Ovary (tissue), 9 donors: ENCODE data around the gene KREMEN1. TPM values are rescaled to one million over a fixed set of nuclear protein-coding genes. Genes with fewer than 3 reads are reported as not detected.

Source experiments
- DNase-seq, 5 donors: peaks; one replicate each; pipeline ENCODE4 v3.0.0-alpha.2; 2019 to 2020
- H3K27ac ChIP-seq, 2 donors: fragments of 200-600 bp; one replicate each; pipeline versions ENCODE4 v1.5.1 to v1.8.0; 2019 to 2022
- H3K27me3 ChIP-seq: fragments of 200-600 bp; one replicate; pipeline ENCODE4 v1.8.0; 2022
- H3K36me3 ChIP-seq: fragments of 200-600 bp; sonication (generic); one replicate; pipeline ENCODE4 v1.5.1; 2019
- H3K4me1 ChIP-seq: one replicate; pipeline ENCODE4 v1.8.1; 2013; ENCODE audit warnings: mild to moderate bottlenecking, moderate library complexity; ENCODE audit not compliant: insufficient read depth
- H3K4me3 ChIP-seq: fragments of 200-600 bp; sonication (generic); one replicate; pipeline ENCODE4 v1.5.1; 2017
- H3K9me3 ChIP-seq, 2 donors: fragments of 200-600 bp in 1 of 2; sonication (generic) in 1 of 2; one replicate each; pipeline versions ENCODE4 v1.5.1 to v1.8.1; 2013 to 2019; ENCODE audit warnings: mild to moderate bottlenecking in 1 of 2, moderate library complexity in 1 of 2
- CTCF ChIP-seq, 3 donors: fragments of 450-650 bp in 2 of 3; fragments of 200-600 bp in 1 of 3; IDR thresholded peaks; one replicate each; pipeline versions ENCODE4 v1.5.1 to v1.8.0; 2016 to 2022; ENCODE audit warnings: antibody characterized with exemption in 3 of 3, mild to moderate bottlenecking in 1 of 3
- EP300 ChIP-seq: sonication (generic); formaldehyde crosslinking; IDR thresholded peaks from one replicate; pipeline ENCODE4 v1.6.1; 2017; ENCODE audit warnings: antibody characterized with exemption
- POLR2A ChIP-seq: fragments of 450-650 bp; IDR thresholded peaks from one replicate; pipeline ENCODE4 v1.6.1; 2017; ENCODE audit warnings: antibody characterized with exemption, mild to moderate bottlenecking, moderate library complexity
- WGBS, 3 donors: extraction: QIAGEN DNeasy Blood & Tissue Kit in 1 of 3; methylation state at CpG; one replicate each; pipeline versions ENCODE4 v1.1.5 to v1.1.7; 2013 to 2017; 5-methylcytosine and 5-hydroxymethylcytosine counted together
- intact Hi-C, 4 donors: fragments of 100-400 bp; cut with DNase I; formaldehyde crosslinking; loops; one replicate each; pipeline versions ENCODE4 v1.11.0 to v1.15.1; 2022 to 2023
- polyA plus RNA-seq, 2 donors: library from polyadenylated mRNA; stranded (reverse); fragments of 200-250 nt in 1 of 2; fragments of 350-450 nt in 1 of 2; fragmentation: Illumina TruSeq in 1 of 2; extraction: RNeasy Lipid Tissue Mini Kit (QIAGEN cat#74804) in 1 of 2; gene quantifications; one replicate each; pipeline ENCODE4 v1.2.3, GENCODE V29; 2013 to 2014
- total RNA-seq, 7 donors: library from RNA; depleted of rRNA in 2 of 7; stranded (reverse); fragments of >200 nt in 2 of 7; fragmentation: NEBNext Ultra II Directional in 3 of 7; extraction: Animal tissue kit (Norgen Biotek cat#: 25700) in 3 of 7; gene quantifications; one replicate each; pipeline versions ENCODE4 v1.1.0 to v1.2.4, GENCODE V29; 2016 to 2023
- donor health status: DM: no; HTN: no; CAD: no; lungs with moderate emphysema.
- donor health status: DM: no; HTN: no; CAD: no.
- donor health status: Bipolar disorder and iron deficiency.
- donor health status: DM: yes; HTN: yes; CAD: no.
- donor health status: DM: no; HTN: no; CAD: no.
- donor health status: DM: yes; HTN: yes; CAD: no.

Gene KREMEN1
- total and polyA plus RNA-seq, 9 donors = 15.4 to 49.5 (median 35.6) TPM

GRCh38 chr22:29143941-29144785, 71.3 kb downstream of the KREMEN1 start:
- intact Hi-C loops = no loop called here
- H3K27ac ChIP-seq = no peak overlapping the region
- DNase-seq = peak in 1 of 5 donors; percentile 9

GRCh38 chr22:29144786-29145160, 71.9 kb downstream of the KREMEN1 start:
- Histone ChIP-seq H3K36me3 (no peaks in the 10 kb centered on the region), H3K27me3 (no peaks in the 10 kb centered on the region), H3K4me3 (no peak overlapping the region), H3K27ac (no peak overlapping the region), H3K9me3 (no peaks in the 10 kb centered on the region), H3K4me1 (peaks cover 3% of the 10 kb centered on the region)
- peak in 1 of 5 donors; percentile 30 for DNase-seq
- 84 to 94% (median 86%) methylated on average over 14 of the region's 14 CpGs for WGBS, 3 donors
- TF ChIP-seq POLR2A (no peak), CTCF (IDR thresholded peaks at IDR 0.05) (no peak), EP300 (no peak)
- intact Hi-C loops = no loop called here

More at GRCh38 chr22:29143941-29144785, 71.3 kb downstream of the KREMEN1 start:
- H3K9me3 ChIP-seq = no peaks in the 10 kb centered on the region
- WGBS, 3 donors = 82 to 87% (median 82%) methylated on average over 16 of the region's 16 CpGs
- no peaks in the 10 kb centered on the region for H3K4me1 ChIP-seq
- H3K27me3 ChIP-seq = no peaks in the 10 kb centered on the region
- H3K36me3 ChIP-seq = no peaks in the 10 kb centered on the region
- no peak overlapping the region for H3K4me3 ChIP-seq
- TF ChIP-seq EP300 (no peak), CTCF (IDR thresholded peaks at IDR 0.05) (no peak), POLR2A (no peak)

- Histone ChIP-seq H3K4me1 (peaks cover 3% of the 10 kb centered on the region), H3K4me3 (no peak overlapping the region), H3K9me3 (no peaks in the 10 kb centered on the region), H3K27me3 (no peaks in the 10 kb centered on the region), H3K36me3 (no peaks in the 10 kb centered on the region), H3K27ac (peak overlapping the region in 1 of 2 donors; percentile 19)
- peak in 2 of 5 donors; percentile 14 to 53 for DNase-seq
- WGBS, 3 donors = 50 to 60% (median 51%) methylated on average over 23 to 27 of the region's 27 CpGs
- TF ChIP-seq POLR2A (no peak), EP300 (no peak), CTCF (IDR thresholded peaks at IDR 0.05) (no peak)
- intact Hi-C loops = no loop called here
Observed at GRCh38 chr22:29145321-29146072, 72.7 kb downstream of the KREMEN1 start.

GRCh38 chr22:29146091-29146560, 73.3 kb downstream of the KREMEN1 start:
- H3K4me3 ChIP-seq = no peak overlapping the region
- H3K36me3 ChIP-seq = no peaks in the 10 kb centered on the region
- no peak for TF ChIP-seq CTCF (IDR thresholded peaks at IDR 0.05)
- no peak for TF ChIP-seq POLR2A
- TF ChIP-seq EP300 = no peak
- WGBS, 3 donors = 69 to 78% (median 75%) methylated on average over 14 of the region's 14 CpGs
- intact Hi-C loops = no loop called here
- H3K27ac ChIP-seq = peak overlapping the region in 1 of 2 donors; percentile 19
- no peaks in the 10 kb centered on the region for H3K9me3 ChIP-seq
- peak in 3 of 5 donors; percentile 5 to 13 (median 11) for DNase-seq
- H3K4me1 ChIP-seq = peaks cover 3% of the 10 kb centered on the region
- H3K27me3 ChIP-seq = no peaks in the 10 kb centered on the region
